Mononuclear cell (primary cell): ENCODE measurements around the gene MOGAT1. TPM values are rescaled to one million over a fixed set of nuclear protein-coding genes. Genes with fewer than 3 reads are reported as not detected.
"Not testable (repeated sequence)": the region's sequence is repeated elsewhere in the genome, so short reads cannot be mapped to it uniquely, and the experiment has no call there.

ENCODE experiments used
- H3K27me3 ChIP-seq: 2 replicates; pipeline ENCODE4 v1.6.0; 2011; ENCODE audit warnings: low read length, control low read depth; ENCODE audit not compliant: insufficient read depth
- H3K4me1 ChIP-seq: 2 replicates; pipeline ENCODE4 v1.5.1; 2011; ENCODE audit warnings: mild to moderate bottlenecking, low read length, control low read depth; ENCODE audit not compliant: insufficient read depth
- H3K4me3 ChIP-seq: 2 replicates; pipeline ENCODE4 v1.5.1; 2011; ENCODE audit warnings: mild to moderate bottlenecking, low read length, moderate library complexity
- H3K9me3 ChIP-seq: 2 replicates; pipeline ENCODE4 v1.5.1; 2011; ENCODE audit warnings: low read depth, mild to moderate bottlenecking, control low read depth, low read length
- total RNA-seq: library from RNA; depleted of rRNA; stranded (reverse); fragments of >200 nt; gene quantifications from one replicate; pipeline ENCODE4 v1.2.3, GENCODE V29; 2012

Gene MOGAT1
- total RNA-seq, 1 donor, result not detected

DNA sequence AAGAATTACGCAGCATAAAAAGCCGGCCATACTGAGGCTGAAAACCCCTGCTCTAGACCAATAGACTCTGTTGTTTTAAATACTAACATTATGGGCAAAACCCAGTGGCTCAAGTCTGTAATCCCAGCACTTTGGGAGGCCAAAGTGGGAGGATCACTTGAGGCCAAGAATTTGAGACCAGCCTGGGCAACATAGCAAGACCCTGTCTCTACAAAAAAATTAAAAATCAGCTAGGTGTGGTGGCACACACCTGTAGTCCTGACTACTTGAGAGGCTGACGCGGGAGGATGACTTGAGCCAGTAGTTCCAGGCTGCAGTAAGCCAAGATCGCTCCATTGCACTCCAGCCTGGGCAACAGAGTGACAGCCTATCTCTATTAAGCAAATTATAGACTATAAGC lies 84.1 kb downstream of the MOGAT1 start:
- H3K27me3 ChIP-seq, H3K4me1 ChIP-seq, H3K4me3 ChIP-seq, H3K9me3 ChIP-seq: not testable (repeated sequence)

- H3K9me3 ChIP-seq, result no peaks in the 10 kb centered on the region
- peaks cover under 1% of the 10 kb centered on the region for H3K4me1 ChIP-seq
- H3K4me3 ChIP-seq, result no peak overlapping the region
- no peaks in the 10 kb centered on the region for H3K27me3 ChIP-seq
These were observed 84.9 kb downstream of the MOGAT1 start for GRCh38 chr2:222756362-222756831.

DNA sequence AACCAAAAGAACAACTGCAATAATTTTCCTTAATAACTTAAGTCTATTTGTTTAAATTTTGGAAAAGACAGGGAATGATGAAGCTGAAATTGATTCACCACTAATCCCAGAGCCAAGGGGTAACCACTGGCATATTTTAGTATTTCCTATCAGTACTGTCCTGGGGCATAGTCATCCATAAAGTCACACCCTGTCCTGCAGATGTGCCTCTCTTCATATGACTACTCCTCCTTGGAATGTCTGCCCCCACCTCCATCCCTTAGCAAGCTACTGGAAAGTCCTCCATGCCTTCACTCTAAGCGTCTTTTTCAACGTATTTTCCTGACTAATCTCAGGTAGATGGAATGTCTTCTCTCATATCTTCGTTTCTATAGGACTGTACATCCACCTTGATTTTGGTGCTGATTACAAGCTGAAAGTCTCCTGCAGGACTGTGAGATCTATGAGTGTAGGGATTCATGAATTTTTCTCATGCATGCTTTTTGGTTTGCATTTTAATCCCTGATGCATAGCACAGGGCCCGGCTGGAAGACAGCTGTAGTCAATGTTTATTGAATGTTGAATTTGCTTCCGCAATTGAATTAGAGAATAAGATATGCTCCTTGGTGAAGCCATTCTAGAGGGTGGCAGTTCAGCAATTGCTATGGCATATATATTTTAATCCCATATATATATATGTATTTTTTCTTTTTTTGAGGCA lies 85.6 kb downstream of the MOGAT1 start:
- no peaks in the 10 kb centered on the region for H3K27me3 ChIP-seq
- H3K4me3 ChIP-seq, result no peak overlapping the region
- H3K9me3 ChIP-seq, result no peaks in the 10 kb centered on the region
- H3K4me1 ChIP-seq, result no peaks in the 10 kb centered on the region

Other genes starting within 250 kb of the MOGAT1 start
- 0.94 TPM for gene SGPP2, start 247.1 kb upstream of the MOGAT1 start, total RNA-seq
- 9.3 TPM for gene FARSB, start 15.6 kb upstream of the MOGAT1 start, total RNA-seq
- gene ACSL3, start 189.4 kb downstream of the MOGAT1 start, total RNA-seq, result 64.6 TPM